Ishikawa (cell line): Measurements from ENCODE around the gene MRPL19.

Experiments
- EP300 ChIP-seq: IDR thresholded peaks from 2 replicates; pipeline ENCODE4 v1.6.1; 2012; ENCODE audit warnings: borderline replicate concordance
- RAD21 ChIP-seq: IDR thresholded peaks from 2 replicates; pipeline ENCODE4 v1.6.1; 2012; ENCODE audit warnings: low read depth
- TAF1 ChIP-seq: IDR thresholded peaks from 2 replicates; pipeline ENCODE4 v1.6.1; 2012; ENCODE audit warnings: low read depth, mild to moderate bottlenecking
- YY1 ChIP-seq: IDR thresholded peaks from 2 replicates; pipeline ENCODE4 v1.6.1; 2012; ENCODE audit warnings: low read depth
- TF ChIP-seq, protein P1 (sequence below): IDR thresholded peaks from 2 replicates; pipeline ENCODE4 v1.6.1; 2012
- TF ChIP-seq, protein P2 (sequence below): IDR thresholded peaks from 2 replicates; pipeline ENCODE4 v1.6.1; 2012; ENCODE audit warnings: low read depth, mild to moderate bottlenecking

DNA sequence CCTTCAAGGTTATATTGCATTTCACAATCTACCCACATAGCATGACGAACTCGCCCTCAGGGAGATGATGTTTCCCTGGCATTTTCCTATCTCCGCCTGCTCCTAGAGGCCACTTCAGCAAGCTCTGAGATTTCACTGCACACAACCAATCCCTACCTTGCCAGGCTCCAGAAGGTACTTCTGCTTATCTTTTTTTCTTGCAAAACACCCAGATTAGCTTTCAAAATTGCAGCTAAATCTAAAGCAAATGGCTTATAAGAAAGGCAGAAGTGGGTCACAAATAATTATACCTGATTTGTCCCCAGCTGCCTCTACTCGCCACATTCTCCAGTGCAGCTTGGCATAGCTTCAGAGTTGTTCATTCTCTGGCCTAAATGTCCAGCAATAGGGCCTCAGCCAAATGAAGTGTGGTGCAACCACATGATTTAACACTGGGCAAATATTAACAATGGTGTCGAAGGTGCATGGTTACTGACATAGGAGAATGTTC lies 32.4 kb upstream of the MRPL19 start:
- TF ChIP-seq RAD21 (no peak), TAF1 (no peak), EP300 (no peak), YY1 (no peak)
- TF ChIP-seq, protein P1, sequence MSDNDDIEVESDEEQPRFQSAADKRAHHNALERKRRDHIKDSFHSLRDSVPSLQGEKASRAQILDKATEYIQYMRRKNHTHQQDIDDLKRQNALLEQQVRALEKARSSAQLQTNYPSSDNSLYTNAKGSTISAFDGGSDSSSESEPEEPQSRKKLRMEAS: no peak
- TF ChIP-seq, protein P2, sequence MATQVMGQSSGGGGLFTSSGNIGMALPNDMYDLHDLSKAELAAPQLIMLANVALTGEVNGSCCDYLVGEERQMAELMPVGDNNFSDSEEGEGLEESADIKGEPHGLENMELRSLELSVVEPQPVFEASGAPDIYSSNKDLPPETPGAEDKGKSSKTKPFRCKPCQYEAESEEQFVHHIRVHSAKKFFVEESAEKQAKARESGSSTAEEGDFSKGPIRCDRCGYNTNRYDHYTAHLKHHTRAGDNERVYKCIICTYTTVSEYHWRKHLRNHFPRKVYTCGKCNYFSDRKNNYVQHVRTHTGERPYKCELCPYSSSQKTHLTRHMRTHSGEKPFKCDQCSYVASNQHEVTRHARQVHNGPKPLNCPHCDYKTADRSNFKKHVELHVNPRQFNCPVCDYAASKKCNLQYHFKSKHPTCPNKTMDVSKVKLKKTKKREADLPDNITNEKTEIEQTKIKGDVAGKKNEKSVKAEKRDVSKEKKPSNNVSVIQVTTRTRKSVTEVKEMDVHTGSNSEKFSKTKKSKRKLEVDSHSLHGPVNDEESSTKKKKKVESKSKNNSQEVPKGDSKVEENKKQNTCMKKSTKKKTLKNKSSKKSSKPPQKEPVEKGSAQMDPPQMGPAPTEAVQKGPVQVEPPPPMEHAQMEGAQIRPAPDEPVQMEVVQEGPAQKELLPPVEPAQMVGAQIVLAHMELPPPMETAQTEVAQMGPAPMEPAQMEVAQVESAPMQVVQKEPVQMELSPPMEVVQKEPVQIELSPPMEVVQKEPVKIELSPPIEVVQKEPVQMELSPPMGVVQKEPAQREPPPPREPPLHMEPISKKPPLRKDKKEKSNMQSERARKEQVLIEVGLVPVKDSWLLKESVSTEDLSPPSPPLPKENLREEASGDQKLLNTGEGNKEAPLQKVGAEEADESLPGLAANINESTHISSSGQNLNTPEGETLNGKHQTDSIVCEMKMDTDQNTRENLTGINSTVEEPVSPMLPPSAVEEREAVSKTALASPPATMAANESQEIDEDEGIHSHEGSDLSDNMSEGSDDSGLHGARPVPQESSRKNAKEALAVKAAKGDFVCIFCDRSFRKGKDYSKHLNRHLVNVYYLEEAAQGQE: no peak
